ENCODE measurements around the gene KRT33B. TPM values are rescaled to one million over a fixed set of nuclear protein-coding genes. Genes with fewer than 3 reads are reported as not detected.

The KRT33B gene
- total and polyA plus RNA-seq, 2 of the 8 experiments (the other 6 are each of a cell fraction or from before 2014, with no cell fraction given): not detected

DNA sequence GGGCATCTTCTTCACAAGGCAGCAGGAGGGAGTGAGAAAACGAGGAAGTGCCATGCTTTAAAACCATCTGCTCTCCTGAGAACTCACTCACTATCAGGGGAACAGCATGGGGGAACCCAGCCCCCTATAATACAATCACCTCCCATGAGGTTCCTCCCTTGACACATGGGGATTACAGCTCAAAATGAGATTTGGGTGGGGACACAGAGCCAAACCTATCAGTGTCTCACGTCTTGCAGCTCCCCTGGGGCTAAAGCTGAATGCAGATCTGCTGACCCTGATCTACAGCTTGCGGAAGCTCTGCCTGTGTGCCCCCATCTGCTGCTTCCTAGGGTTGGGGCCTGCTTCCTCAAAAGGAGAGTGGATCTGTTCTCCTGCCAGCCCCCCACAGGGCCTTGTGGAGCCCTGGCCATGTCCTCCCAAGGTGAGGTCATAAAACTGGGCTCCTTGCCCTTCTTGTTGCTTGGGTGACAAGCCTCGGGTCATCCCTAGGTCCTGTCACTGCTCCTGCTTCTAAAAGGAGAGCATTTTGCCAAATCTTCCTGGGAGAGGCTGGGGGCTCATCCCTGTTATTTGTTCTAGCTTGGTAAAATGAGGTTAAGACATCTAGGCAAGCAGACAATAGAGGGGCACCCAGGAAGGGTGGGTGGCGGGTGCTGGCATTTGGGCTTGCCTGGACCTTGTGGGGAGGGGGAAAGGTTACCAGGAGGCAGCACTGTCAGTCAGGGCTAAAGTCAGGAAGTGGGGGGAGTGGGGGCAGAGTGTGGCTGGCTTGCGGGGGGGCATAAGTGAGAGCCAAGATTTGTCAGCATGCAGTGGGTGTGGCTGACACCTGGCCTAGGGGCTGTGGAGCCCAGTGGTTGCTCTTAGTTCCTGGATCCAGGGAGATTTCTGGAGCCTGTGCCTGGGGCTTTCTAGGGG lies 35.0 kb downstream of the KRT33B start:
- DNase-seq (ENCODE audit: low read depth in 1 of 2, low spot score in 2 of 2) (no peak), FAIRE-seq (no peak)
- no peaks in the 10 kb centered on the region for H3K79me2 ChIP-seq (ENCODE audit: control insufficient read depth in 1 of 2, insufficient read depth in 2 of 2, low read length in 2 of 2)
- no peaks in the 10 kb centered on the region for H4K20me1 ChIP-seq (replicated peaks in 1 of 2; ENCODE audit: control insufficient read depth in 1 of 2, insufficient read depth in 2 of 2, low read length in 2 of 2)
- H2BK20ac ChIP-seq (ENCODE audit: low read length): no peak overlapping the region
- no peak overlapping the region for H3K4me2 ChIP-seq (ENCODE audit: insufficient read depth in 1 of 2, low read depth in 2 of 2, low read length in 2 of 2)
- WGBS, 2 experiments (ENCODE audit: extremely low coverage in 1 of 2, insufficient coverage in 1 of 2, insufficient read length in 1 of 2, insufficient replicate concordance in 2 of 2, low coverage in 1 of 2, low lambda C conversion rate in 2 of 2, missing lambda C conversion rate in 1 of 2): 87% methylated on average over 5 of the region's 6 CpGs; no CpG with 5 or more reads in 1 of the 2 experiments
- H3K4me3 ChIP-seq (ENCODE audit: extremely low read depth in 1 of 4, insufficient read depth in 2 of 4, low read depth in 3 of 4, low read length in 4 of 4): no peak overlapping the region
- POLR2A ChIA-PET (ENCODE audit: partially characterized antibody): no interaction called here
- no peak overlapping the region for H3K56ac ChIP-seq (replicated peaks; ENCODE audit: insufficient read length, low read depth, low read length)
- H3K4me1 ChIP-seq (replicated peaks in 1 of 4; ENCODE audit: control insufficient read depth in 3 of 4, insufficient read depth in 4 of 4, low read length in 3 of 4): no peaks in the 10 kb centered on the region
- H3K27ac ChIP-seq (ENCODE audit: low read depth, low read length): no peak overlapping the region
- H3K14ac ChIP-seq (ENCODE audit: insufficient read length): no peak overlapping the region
- no peak overlapping the region for H2BK15ac ChIP-seq (ENCODE audit: low read length)
- no peaks in the 10 kb centered on the region for H3K27me3 ChIP-seq (replicated peaks in 1 of 4; ENCODE audit: control insufficient read depth in 3 of 4, extremely low read depth in 1 of 4, insufficient read depth in 3 of 4, low read length in 3 of 4)
- H4K5ac ChIP-seq (ENCODE audit: insufficient read length, low read depth, low read length): no peak overlapping the region
- H3K18ac ChIP-seq (ENCODE audit: extremely low read depth, low read length): no peak overlapping the region
- CTCF ChIA-PET (ENCODE audit: partially characterized antibody): interaction anchor here (1.1 to 5.8 kb wide), 3 partner anchors 10 to 314 kb away, joined by 4 to 24 read pairs (median 4); no protein-coding TSS in a partner anchor
- H4K91ac ChIP-seq (replicated peaks; ENCODE audit: insufficient read length, low read length): no peak overlapping the region
- H2BK12ac ChIP-seq (ENCODE audit: low read depth, low read length): no peak overlapping the region
- H2AK5ac ChIP-seq (ENCODE audit: low read depth, low read length): no peak overlapping the region
- H3K23ac ChIP-seq (ENCODE audit: insufficient read length): no peak overlapping the region
- H2AFZ ChIP-seq (ENCODE audit: low read length): no peak overlapping the region
- TF ChIP-seq BACH1 (IDR thresholded peaks at IDR 0.05; ENCODE audit: low read length) (no peak), CHD2 (IDR thresholded peaks at IDR 0.05; ENCODE audit: low read length) (no peak), CBX8 (IDR thresholded peaks at IDR 0.05; ENCODE audit: borderline replicate concordance, low read depth, low read length) (no peak), HDAC2 (IDR thresholded peaks at IDR 0.05; ENCODE audit: borderline replicate concordance in 1 of 2, low read depth in 2 of 2, low read length in 2 of 2) (no peak), KDM5A (IDR thresholded peaks at IDR 0.05; ENCODE audit: low read length) (no peak), SP2 (IDR thresholded peaks at IDR 0.05; ENCODE audit: low read length) (no peak)
- no peaks in the 10 kb centered on the region for H3K79me1 ChIP-seq (ENCODE audit: low read depth, low read length)
- H3K9ac ChIP-seq (replicated peaks in 1 of 4; ENCODE audit: extremely low read depth in 1 of 4, low read depth in 3 of 4, low read length in 3 of 4): no peak overlapping the region
- H2BK120ac ChIP-seq (replicated peaks; ENCODE audit: low read depth, low read length): no peak overlapping the region
- no peak overlapping the region for H2BK5ac ChIP-seq (ENCODE audit: low read depth, low read length)
- H3K36me3 ChIP-seq (ENCODE audit: control insufficient read depth in 2 of 4, insufficient read depth in 4 of 4, low read length in 3 of 4): no peaks in the 10 kb centered on the region
- no peak overlapping the region for H4K8ac ChIP-seq (ENCODE audit: extremely low read depth, insufficient read depth, low read length)
- H3K9me3 ChIP-seq (ENCODE audit: insufficient read depth in 2 of 2, low read depth in 1 of 2, low read length in 1 of 2): no peaks in the 10 kb centered on the region
- no peaks in the 10 kb centered on the region for H3K23me2 ChIP-seq (ENCODE audit: low read depth, low read length)
- H3K4ac ChIP-seq (replicated peaks; ENCODE audit: insufficient read length, low read depth, low read length): no peak overlapping the region
